ENCODE measurements around the gene PCSK4. TPM values are rescaled to one million over a fixed set of nuclear protein-coding genes. Genes with fewer than 3 reads are reported as not detected.

Gene PCSK4
- total RNA-seq, 1 experiment from 2014 or later = 9.1 TPM

DNA sequence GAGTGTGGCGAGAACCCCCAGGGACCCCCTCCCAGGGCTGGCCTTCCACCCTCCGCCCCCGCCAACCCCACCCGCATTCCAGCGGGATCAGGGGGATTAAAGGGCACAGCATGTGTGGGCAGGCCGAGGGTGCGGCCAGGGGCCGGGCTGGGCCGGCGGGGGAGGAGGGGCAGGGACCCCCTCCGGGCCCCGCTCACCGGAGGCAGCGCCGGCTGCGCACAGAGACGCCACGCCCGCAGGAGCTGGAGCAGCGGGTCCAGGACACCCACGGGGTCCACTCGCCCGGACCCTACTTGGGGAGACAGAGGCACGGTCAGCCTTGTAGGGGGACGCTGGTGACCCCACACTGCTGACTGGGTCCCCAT lies 20.3 kb upstream of the PCSK4 start:
- Histone ChIP-seq H3K4ac (ENCODE audit: low read depth, low read length) (no peak overlapping the region), H4K91ac (ENCODE audit: insufficient read length, low read depth, low read length) (no peak overlapping the region), H3K18ac (ENCODE audit: insufficient read length, low read depth, low read length) (no peak overlapping the region), H3K23me2 (ENCODE audit: insufficient read length, low read depth, low read length, poor library complexity, severe bottlenecking) (peaks cover 4% of the 10 kb centered on the region), H3K4me1 (ENCODE audit: insufficient read depth, low read length) (no peaks in the 10 kb centered on the region), H2BK12ac (ENCODE audit: insufficient read length, low read depth, low read length) (no peak overlapping the region), H3K9me3 (ENCODE audit: control insufficient read depth, low read depth, low read length) (no peaks in the 10 kb centered on the region), H2BK20ac (ENCODE audit: low read depth, low read length, poor library complexity, severe bottlenecking) (no peak overlapping the region), H2BK15ac (ENCODE audit: low read depth, low read length) (no peak overlapping the region), H4K8ac (replicated peaks; ENCODE audit: insufficient read length, low read depth, low read length) (no peak overlapping the region), H3K79me1 (ENCODE audit: insufficient read depth, low read depth, low read length, poor library complexity, severe bottlenecking) (no peaks in the 10 kb centered on the region), H3K23ac (ENCODE audit: insufficient read length, low read depth, low read length) (no peak overlapping the region), H4K5ac (ENCODE audit: insufficient read length, low read depth, low read length) (no peak overlapping the region), H3K14ac (ENCODE audit: insufficient read depth, low read length) (no peak overlapping the region), H3K56ac (ENCODE audit: insufficient read length, low read depth, low read length) (no peak overlapping the region), H2AK5ac (ENCODE audit: insufficient read length, low read length) (no peak overlapping the region), H3K27me3 (ENCODE audit: insufficient read depth, low read length) (no peaks in the 10 kb centered on the region), H3K9ac (ENCODE audit: extremely low read depth, insufficient read length, low read length) (no peak overlapping the region), H3K27ac (ENCODE audit: insufficient read length, low read depth, low read length) (no peak overlapping the region), H3K4me2 (ENCODE audit: insufficient read depth, insufficient read length, low read length) (no peak overlapping the region), H2BK120ac (ENCODE audit: low read depth, low read length, poor library complexity, severe bottlenecking) (no peak overlapping the region), H3T11ph (ENCODE audit: low read length) (no peak overlapping the region), H4K20me1 (ENCODE audit: control insufficient read depth, insufficient read depth, insufficient read length) (no peaks in the 10 kb centered on the region), H3K79me2 (ENCODE audit: insufficient read depth, low read length) (no peaks in the 10 kb centered on the region), H2AFZ (ENCODE audit: low read length) (no peak overlapping the region), H2BK5ac (ENCODE audit: insufficient read length, low read length) (no peak overlapping the region)
- TF ChIP-seq, protein P1, sequence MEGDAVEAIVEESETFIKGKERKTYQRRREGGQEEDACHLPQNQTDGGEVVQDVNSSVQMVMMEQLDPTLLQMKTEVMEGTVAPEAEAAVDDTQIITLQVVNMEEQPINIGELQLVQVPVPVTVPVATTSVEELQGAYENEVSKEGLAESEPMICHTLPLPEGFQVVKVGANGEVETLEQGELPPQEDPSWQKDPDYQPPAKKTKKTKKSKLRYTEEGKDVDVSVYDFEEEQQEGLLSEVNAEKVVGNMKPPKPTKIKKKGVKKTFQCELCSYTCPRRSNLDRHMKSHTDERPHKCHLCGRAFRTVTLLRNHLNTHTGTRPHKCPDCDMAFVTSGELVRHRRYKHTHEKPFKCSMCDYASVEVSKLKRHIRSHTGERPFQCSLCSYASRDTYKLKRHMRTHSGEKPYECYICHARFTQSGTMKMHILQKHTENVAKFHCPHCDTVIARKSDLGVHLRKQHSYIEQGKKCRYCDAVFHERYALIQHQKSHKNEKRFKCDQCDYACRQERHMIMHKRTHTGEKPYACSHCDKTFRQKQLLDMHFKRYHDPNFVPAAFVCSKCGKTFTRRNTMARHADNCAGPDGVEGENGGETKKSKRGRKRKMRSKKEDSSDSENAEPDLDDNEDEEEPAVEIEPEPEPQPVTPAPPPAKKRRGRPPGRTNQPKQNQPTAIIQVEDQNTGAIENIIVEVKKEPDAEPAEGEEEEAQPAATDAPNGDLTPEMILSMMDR (conservative IDR thresholded peaks at IDR 0.05) = no peak
- H3K36me3 Mint-ChIP-seq (ENCODE audit: insufficient read depth in 1 of 3, low read depth in 3 of 3) = no peaks in the 10 kb centered on the region
- peaks cover 0 to 4% of the 10 kb centered on the region in 2 experiments; a peak in 1 of 5 replicates for H3K9me3 Mint-ChIP-seq
- WGBS (ENCODE audit: extremely low coverage, insufficient read length, low lambda C conversion rate) = no CpG with 5 or more reads among the region's 25 CpGs
- no peak overlapping the region for H3K27ac Mint-ChIP-seq
- no peak for DNase-seq
- peaks cover 65% of the 10 kb centered on the region for H3K27me3 Mint-ChIP-seq (ENCODE audit: low read depth)
- H3K4me3 Mint-ChIP-seq = no peak overlapping the region
- H3K4me1 Mint-ChIP-seq = peaks cover 13 to 17% of the 10 kb centered on the region in 2 experiments
